HG02571 (cell line): Measurements from ENCODE around the gene PRSS1.
"Not testable (repeated sequence)": the region's sequence is repeated elsewhere in the genome, so short reads cannot be mapped to it uniquely, and the experiment has no call there.

Experiments used
- ATAC-seq: cut with Tn5 transposase; IDR thresholded peaks from one replicate; pipeline ENCODE4 v1.9.1; 2021; ENCODE audit warnings: mild to moderate bottlenecking, moderate library complexity; ENCODE audit not compliant: unreplicated experiment

Gene PRSS1

DNA sequence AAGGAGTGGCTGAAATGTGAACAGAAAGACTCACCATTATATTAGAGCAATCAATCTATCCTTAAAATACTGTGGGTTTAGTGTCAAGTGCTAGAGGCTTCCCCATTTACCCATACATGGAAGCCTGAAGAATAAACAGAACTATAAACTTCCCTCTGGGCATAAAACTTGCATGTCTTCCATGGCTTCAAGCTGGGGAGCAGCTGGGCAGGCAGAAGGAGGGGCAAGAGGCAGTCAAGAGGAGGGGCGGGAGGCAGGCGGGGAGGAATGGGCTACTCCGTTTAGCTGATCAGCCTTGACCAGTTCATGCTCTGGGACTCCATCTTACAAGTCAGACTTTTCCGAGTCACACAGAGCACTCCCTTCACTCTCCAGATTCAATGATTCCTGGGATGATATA is 3.5 kb upstream of the PRSS1 start:
- no peak for ATAC-seq

DNA sequence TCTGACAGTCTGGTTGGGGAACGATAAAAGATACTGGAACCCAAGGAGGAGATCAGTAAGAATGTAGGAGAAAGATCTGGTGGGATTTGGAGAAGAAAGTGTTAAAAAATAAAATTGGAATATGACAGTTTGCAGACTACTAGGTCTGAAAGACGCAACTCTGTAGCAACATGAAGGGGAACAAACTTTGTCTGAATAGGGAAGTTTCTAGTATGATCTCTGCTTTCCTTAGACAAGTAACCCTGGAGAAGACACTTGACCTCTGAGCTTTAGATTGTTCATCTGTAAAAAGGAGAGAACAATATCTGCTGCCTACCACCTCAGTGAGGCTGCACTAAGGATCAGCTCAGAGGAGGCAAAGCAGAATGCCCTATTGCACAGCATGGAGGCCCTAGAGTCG is 3.0 kb upstream of the PRSS1 start:
- ATAC-seq: no peak

DNA sequence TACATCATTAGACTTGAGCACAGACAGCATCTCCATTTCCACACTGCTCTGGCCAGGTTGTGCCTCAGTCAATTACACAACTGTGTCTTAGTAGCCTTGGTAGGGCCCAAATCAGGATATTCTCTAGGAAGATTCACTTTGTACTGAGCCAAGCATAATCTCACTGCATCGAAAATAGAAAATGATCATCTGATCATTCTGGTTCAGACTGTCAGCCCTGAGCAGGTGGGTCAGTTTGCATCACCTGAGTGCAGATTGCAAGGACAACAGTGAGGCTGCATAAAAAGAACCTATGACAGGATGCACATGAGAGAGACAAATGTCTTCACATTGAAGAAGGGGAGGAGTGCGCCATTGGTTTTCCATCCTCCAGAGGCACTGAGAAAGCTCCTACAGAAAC is 862 bp upstream of the PRSS1 start:
- ATAC-seq: not testable (repeated sequence)

DNA sequence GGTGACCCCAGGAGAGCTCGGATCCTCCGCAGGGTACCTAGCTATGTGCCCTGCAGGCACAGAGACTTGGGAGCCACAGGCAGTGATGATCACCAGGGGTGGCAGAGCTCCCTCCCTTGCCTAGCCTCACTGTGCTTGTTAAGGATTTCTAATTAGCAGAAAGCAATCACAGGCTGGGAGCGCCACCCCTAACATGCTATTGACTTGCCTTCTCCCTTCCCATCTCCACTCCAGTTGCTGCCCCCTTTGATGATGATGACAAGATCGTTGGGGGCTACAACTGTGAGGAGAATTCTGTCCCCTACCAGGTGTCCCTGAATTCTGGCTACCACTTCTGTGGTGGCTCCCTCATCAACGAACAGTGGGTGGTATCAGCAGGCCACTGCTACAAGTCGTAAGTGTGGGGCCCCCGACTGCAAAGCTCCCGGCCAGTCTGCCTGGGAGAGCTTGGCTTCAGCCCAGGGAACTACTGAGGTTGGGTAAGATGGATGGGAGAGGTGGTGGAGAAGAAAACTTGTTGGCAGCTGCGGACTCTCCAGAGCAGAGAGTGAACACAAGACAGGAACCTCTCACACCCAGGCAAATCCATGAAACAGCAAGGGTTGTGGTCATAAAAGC is 1.2 kb downstream of the PRSS1 start:
- ATAC-seq: no peak

DNA sequence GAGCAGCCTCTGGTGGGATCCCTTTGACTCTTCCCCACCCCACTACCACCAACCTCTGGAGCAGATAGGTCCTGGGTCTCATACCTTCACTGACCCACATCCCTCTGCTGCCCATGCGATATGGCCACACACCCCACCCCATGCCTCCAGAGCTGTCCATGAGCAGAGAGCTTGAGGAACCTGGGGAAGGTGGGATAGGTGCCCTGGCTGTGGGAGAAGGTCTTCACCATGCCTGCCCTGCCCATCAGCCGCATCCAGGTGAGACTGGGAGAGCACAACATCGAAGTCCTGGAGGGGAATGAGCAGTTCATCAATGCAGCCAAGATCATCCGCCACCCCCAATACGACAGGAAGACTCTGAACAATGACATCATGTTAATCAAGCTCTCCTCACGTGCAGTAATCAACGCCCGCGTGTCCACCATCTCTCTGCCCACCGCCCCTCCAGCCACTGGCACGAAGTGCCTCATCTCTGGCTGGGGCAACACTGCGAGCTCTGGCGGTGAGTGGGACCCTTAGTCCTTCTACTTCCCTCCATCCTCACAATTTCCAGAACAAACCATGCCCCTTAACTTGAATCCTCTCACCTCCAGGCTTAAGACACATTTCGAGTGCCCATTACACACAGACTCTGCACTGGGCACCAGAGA is 2.4 kb downstream of the PRSS1 start:
- ATAC-seq: not testable (repeated sequence)

DNA sequence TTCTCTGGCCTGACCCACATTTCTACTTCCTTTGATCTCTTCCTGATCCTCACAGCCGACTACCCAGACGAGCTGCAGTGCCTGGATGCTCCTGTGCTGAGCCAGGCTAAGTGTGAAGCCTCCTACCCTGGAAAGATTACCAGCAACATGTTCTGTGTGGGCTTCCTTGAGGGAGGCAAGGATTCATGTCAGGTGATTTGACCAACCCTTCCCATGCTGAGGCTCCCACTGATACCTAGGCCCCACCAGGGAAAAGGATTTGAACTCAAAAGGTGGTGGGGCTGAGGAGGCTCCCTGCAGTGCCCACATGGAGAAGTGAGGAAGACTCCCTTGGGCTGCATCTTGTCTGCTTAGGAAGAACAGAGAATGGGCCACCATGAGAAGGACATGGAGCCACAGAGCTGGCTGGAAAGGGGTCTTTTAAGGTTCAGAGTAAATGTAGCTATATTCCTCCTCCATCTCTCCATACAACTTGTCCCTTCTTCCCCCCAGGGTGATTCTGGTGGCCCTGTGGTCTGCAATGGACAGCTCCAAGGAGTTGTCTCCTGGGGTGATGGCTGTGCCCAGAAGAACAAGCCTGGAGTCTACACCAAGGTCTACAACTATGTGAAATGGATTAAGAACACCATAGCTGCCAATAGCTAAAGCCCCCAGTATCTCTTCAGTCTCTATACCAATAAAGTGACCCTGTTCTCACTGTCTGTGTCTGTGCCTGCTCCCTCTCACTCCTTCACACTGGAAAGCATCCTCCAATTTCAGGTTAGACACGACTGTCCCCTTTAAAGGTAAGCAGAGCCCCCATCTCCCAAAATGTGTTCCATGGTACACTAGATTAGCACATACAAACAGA is 3.3 kb downstream of the PRSS1 start:
- ATAC-seq: no peak

DNA sequence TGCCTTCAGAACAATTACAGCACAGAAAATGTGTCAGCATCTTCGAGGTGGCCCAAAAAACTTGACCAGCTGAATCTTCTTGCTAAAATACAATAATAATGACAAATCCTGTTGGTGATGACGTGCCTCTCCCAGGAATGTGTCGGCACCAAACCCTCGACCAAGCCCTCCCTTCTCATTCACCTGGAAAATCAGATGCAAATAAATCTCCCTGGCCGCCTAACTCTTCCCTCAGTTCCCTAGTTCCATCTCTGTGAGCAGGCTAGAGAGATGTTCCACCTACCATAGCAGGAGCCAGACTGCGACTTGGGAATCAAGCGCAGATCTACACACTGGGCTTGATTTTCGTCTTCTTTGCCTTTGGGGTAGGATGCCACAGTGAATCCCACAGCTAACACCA is 4.1 kb downstream of the PRSS1 start:
- ATAC-seq: no peak

DNA sequence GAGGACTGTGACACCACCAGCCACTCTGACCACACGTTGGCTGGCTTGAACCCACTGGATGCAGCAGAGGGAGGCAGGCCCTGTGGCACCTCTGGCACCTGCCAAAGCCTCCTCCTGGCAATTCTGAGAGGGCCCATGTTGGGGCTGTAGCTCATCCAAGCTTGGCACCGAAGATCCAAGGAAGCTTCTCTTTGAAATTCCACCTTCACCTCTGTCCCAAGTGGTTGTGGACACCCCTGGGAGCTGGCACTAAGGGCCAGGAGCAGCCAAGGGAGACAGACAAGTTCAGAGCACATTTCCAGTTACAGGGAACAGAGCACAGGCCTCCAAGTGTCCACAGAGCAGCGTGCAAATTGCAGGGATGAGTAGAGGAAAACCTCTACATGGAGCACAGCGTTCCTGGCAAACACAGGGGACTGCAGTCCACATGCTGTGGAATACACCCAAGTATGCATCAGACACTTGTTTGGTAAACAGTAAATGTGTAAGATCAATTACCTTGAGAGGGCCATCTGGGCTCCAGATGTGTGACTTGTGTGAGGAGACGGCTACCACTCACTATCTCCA is 4.7 kb downstream of the PRSS1 start:
- not testable (repeated sequence) for ATAC-seq

DNA sequence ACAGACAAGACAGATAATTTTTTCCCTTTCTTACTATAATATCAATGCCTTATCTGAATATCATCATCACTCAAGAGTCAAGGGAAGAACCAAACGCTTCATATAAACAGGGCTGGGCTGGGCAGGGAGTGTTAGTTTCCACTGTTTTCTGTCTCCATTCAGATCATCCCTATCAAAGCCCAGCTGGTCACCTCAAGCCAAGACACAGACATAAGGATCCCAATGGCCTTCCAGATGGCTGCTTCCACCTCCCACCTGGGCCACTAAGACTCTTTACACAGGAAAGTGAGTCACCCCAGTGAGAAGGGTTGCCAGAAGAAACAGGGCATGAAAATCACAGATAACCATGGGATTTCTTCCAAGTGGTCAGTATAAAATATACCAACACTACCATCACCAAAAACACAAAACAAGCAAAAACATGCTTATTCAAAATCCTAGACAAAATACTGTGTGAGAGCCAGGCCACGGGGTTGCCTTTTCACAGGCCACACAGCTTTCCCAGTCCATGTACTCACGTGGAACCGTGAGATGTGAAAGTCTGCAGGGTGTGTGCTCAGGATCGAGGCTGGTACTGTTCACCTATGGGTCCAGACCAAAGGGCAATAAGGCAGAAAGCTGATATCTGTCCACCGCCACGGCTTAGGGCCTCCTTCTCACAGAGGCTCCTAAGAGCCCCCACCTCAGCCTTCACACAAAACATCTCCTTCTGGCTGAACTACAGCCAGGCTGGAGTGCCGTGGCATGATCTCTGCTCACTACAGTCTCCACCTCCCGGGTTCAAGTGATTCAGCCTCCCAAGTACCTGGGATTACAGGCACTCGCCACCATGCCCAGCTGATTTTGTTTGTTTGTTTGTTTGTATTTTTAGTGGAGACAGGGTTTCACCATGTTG is 5.7 kb downstream of the PRSS1 start:
- ATAC-seq: no peak

DNA sequence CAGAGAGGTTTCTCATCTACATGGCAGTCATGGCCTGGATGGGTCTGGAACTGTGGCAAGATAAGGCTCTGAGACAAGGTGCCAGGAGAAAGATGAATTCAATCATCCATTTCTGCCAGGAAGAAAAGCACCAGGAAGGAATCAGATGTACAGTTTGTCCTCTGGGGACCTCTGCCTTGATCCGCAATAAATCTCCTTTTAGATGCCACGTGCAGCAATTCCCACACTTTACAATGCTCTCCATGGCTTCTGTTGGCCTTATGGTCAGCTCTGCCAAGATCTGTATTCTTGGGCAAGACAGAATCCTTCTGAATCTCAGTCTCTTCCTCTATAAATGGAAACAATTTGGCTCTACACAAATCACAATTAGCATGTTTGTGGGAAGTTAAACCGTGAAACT is 9.0 kb downstream of the PRSS1 start:
- ATAC-seq: not testable (repeated sequence)

DNA sequence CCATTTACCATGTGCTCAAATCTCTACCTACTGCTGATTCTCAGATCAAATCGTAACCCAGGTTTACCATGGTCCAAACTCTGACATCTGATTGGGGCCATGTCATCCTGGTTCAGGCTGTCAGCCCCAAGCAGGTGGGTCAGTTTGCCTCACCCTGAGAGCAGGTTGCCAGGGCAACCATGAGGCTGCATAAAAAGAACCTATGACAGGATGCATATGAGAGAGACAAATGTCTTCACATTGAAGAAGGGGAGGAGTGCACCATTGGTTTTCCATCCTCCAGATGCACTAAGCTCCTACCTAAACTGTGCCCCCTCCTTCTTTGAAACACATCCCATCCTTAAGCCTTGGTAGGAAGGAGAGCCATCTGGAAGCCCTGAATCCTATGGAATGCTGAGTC is 10.2 kb downstream of the PRSS1 start:
- ATAC-seq: no peak

DNA sequence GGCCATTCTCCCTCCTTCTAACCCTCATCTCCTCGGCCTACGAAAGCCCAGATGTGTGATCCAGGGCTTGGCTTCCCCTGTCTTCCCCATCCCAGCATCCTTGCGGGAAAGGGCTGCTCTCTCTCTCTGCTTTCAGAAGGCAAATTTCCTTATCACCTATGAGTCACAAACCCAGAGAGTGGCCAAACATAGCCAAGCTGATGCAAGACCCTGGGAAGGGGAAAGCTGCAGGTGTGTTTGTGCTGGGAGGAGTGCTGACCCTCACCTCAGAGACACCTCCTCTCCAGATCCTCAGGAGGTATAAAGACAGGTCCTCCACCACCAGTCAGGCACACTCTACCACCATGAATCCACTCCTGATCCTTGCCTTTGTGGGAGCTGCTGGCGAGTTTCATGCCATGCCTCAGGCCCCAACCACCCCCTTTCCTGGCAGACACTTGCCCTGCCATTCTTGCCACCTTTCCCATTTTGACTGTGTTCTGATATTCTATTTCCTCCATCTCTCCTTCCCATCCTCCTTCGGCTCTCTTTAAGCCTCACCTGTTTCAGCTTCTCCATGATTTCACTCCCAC is 10.9 kb downstream of the PRSS1 start:
- ATAC-seq: no peak

DNA sequence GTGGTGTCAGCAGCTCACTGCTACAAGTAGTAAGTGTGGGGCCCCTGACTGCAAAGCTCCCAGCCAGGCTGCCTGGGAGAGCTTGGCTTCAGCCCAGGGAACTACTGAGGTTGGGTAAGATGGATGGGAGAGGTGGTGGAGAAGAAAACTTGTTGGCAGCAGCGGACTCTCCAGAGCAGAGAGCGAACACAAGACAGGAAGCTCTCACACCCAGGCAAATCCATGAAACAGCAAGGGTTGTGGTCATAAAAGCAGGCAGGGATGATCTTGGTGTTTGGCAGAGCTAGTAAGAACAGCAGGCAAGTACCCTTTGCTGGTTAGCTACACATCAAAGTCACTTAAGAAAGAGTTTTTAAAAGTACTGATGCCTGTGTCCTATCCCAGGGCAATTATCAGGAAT is 12.3 kb downstream of the PRSS1 start:
- not testable (repeated sequence) for ATAC-seq

DNA sequence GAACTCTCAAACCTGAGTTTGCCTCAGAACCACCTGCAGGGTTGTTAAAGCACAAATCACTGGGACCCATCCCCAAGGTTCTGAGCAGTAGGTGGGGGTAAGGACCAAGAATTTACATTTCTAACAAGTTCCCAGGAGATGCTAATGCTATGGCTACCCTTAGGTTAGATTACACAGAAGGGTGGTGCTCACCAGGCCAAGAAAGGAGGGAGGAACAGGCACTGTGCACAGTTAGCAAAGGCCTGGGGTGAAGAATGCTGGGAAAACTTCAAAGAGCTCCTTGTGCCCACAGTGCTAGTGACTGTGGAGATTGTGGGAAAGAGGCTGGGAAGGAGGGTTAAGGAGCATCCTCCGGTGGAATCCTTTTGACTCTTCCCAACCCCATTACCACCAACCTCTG is 12.8 kb downstream of the PRSS1 start:
- no peak for ATAC-seq

DNA sequence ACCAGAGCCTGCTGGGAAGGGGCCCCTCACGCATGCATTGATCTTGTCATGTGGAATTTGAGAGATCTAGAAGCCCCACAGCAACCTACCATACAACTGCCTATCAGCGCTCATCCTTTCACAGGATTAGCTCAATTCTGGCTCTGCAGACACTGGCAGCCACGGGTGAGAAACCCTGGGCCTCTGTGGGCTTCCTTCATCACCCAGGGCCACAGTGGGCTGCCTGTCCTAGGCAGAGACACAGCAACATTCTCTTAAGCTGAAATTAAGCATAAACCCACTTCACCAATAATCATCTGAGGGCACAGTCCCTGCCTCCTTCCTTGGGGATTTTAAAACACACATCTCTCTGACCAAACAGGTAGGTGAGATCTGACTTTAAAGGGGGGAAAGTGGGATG is 18.2 kb downstream of the PRSS1 start:
- ATAC-seq: no peak

DNA sequence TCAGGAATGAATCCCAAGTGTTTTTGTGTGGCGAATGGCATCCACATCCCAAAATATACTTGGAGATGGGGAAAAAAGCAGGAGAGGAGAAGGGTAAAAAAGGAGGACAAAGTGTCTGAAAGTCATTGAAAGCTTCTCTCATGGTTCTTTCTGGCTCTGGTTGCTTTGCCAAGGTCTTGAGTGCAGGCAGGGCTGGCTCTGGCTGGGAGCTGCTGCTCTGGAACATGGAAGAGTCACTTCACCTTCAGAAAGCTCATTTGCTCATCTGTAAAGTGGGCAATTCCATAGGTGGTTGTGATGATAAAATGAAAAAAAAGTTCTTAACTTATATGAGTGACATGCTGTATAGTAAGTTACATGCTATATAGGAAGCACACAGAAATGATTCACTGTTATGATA is 18.6 kb downstream of the PRSS1 start:
- no peak for ATAC-seq

DNA sequence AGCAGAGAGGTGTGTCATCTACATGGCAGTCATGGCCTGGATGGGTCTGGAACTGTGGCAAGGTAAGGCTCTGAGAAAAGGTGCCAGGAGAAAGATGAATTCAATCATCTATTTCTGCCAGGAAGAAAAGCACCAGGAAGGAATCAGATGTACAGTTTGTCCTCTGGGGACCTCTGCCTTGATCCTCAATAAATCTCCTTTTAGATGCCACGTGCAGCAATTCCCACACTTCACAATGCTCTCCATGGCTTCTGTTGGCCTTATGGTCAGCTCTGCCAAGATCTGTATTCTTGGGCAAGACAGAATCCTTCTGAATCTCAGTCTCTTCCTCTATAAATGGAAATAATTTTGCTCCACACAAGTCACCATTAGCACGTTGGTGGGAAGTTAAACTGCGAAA is 19.6 kb downstream of the PRSS1 start:
- ATAC-seq: not testable (repeated sequence)

DNA sequence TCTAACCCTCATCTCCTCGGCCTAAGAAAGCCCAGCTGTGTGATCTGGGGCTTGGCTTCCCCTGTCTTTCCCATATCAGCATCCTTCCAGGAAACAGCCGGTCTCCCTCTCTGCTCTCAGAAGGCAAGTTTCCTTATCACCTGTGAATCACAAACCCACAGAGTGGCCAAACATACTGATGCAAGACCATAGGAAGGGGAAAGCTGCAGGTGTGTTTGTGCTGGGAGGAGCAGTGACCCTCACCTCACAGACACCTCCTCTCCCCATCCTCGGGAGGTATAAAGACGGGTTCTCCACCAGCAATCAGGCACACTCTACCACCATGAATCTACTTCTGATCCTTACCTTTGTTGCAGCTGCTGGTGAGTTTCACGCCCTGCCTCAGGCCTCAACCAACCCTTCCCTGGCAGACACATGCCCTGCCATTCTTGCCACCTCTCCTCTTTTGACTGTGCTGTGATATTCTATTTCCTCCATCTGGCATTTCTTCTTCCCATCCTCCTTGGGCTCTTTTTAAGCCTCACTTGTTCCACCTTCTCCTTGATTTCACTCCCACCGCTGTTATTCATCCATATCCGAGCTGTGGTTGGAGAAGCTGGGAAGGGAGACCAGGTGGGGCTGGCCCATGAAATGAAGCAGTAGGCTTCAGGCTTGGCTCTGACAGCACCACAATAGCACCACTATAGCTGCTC is 21.5 kb downstream of the PRSS1 start, which contains the start of gene PRSS2:
PRSS2 (plus strand) TSS at position 310 of the 692 bp plus-strand sequence; CDS start at position 323, 13 bp downstream.
- peak; percentile 24 for ATAC-seq

DNA sequence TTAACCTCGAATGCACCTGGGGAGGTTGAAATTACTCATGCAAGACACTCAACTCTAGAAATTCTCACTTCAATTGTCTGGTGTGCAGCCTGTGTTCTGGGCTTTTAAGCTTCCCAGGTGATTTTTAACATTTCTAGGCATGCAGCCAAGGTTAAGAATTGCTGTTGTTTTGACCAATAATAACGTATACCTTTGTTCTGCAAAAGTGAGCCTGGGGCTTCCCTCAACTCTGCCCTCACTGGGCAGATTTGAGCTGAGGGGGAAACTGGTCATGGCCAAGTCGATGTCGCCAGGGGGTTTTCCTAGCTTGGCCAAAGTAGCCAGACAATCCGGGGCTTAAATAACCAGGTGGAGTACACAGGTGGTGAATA is 22.1 kb downstream of the PRSS1 start:
- peak; percentile 89 for ATAC-seq

DNA sequence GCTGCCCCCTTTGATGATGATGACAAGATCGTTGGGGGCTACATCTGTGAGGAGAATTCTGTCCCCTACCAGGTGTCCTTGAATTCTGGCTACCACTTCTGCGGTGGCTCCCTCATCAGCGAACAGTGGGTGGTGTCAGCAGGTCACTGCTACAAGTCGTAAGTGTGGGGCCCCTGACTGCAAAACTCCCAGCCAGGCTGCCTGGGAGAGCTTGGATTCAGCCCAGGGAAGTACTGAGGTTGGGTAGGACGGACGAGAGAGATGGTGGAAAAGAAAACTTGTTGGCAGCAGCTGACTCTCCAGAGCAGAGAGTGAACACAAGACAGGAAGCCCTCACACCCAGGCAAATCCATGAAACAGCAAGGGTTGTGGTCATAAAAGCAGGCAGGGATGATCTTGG is 22.8 kb downstream of the PRSS1 start:
- ATAC-seq: no peak
